K562 (cell line): ENCODE data around the gene PEPD. TPM values are rescaled to one million over a fixed set of nuclear protein-coding genes. Genes with fewer than 3 reads are reported as not detected.

Source experiments
- ATAC-seq: fragments of 200-7000 bp; cut with Tn5 transposase; 3 replicates; pipeline ENCODE4 v1.9.1; 2020; ENCODE audit warnings: moderate library complexity
- BruUV-seq: library from RNA; stranded (reverse); fragments of 400-500 nt; replicated peaks from 2 replicates; lab custom pipeline; 2021; lab: Mats Ljungman, UMichigan
- CTCF ChIA-PET: fragments of 300-600 bp; formaldehyde crosslinking; extraction: SDS; loops from one replicate; lab custom pipeline; 2021; ENCODE audit warnings: low intra/inter-chr PET ratio; lab: Yijun Ruan, JAX
- POLR2A ChIA-PET: fragments of 300-600, 350-650 bp; sonication (Branson Sonifier 250); formaldehyde crosslinking; extraction: SDS; loops from one replicate; lab custom pipeline; 2021; ENCODE audit warnings: antibody characterized with exemption, inconsistent platforms; lab: Yijun Ruan, JAX
- DNase-seq, 4 experiments: peaks; one replicate each; pipeline versions ENCODE4 v3.0.0 to v3.0.0-alpha.2; 2011 to 2018; ENCODE audit warnings: low spot score in 3 of 4, mixed read lengths in 3 of 4; ENCODE audit errors: extremely low read depth in 1 of 4
- FAIRE-seq: peaks from 2 replicates; lab custom pipeline; 2011; peaks lifted over from hg19 to GRCh38; lab: Jason Lieb, UNC
- H2AFZ ChIP-seq: 2 replicates; pipeline ENCODE4 v1.6.0; 2011; ENCODE audit warnings: low read depth, low read length, control low read depth, inconsistent platforms
- H3K27ac ChIP-seq: fragments of 200-600 bp; 3 replicates; pipeline ENCODE4 v1.8.0; 2011; ENCODE audit warnings: low read depth, mild to moderate bottlenecking, control low read depth, inconsistent platforms, low read length, moderate library complexity, mixed read lengths; ENCODE audit errors: extremely low read depth
- H3K27me3 ChIP-seq, 2 experiments: fragments of 300-600 bp in 1 of 2; 2 replicates in 1 of 2; 3 replicates in 1 of 2; pipeline versions ENCODE4 v1.6.0 to v1.8.0; 2011; ENCODE audit warnings: inconsistent platforms in 2 of 2, low read length in 2 of 2, mild to moderate bottlenecking in 1 of 2, mixed read lengths in 1 of 2, moderate library complexity in 1 of 2; ENCODE audit not compliant: control insufficient read depth in 2 of 2, insufficient read depth in 2 of 2
- H3K36me3 ChIP-seq: fragments of 300-600 bp; 3 replicates; pipeline ENCODE4 v1.8.0; 2011; ENCODE audit warnings: mild to moderate bottlenecking, low read length, inconsistent platforms; ENCODE audit not compliant: control insufficient read depth, insufficient read depth
- H3K4me1 ChIP-seq, 2 experiments: fragments of 200-600 bp in 1 of 2; replicated peaks in 1 of 2; 2 replicates in 1 of 2; 3 replicates in 1 of 2; pipeline versions ENCODE4 v1.5.1 to v1.8.0; 2011; ENCODE audit warnings: inconsistent platforms in 2 of 2, low read length in 2 of 2, mild to moderate bottlenecking in 1 of 2, mixed read lengths in 1 of 2, moderate library complexity in 1 of 2; ENCODE audit not compliant: control insufficient read depth in 2 of 2, insufficient read depth in 2 of 2
- H3K4me2 ChIP-seq: 2 replicates; pipeline ENCODE4 v1.6.1; 2011; ENCODE audit warnings: low read length, control low read depth, inconsistent platforms, mixed read lengths; ENCODE audit not compliant: insufficient read depth
- H3K4me3 ChIP-seq: fragments of 200-600 bp; sonication (generic), shearing (Covaris generic); 2 replicates; pipeline ENCODE4 v1.5.1; 2016; ENCODE audit warnings: control low read depth, inconsistent platforms
- H3K79me2 ChIP-seq: fragments of 200-600 bp; 3 replicates; pipeline ENCODE4 v1.8.0; 2011; ENCODE audit warnings: low read length, inconsistent platforms; ENCODE audit not compliant: control insufficient read depth, insufficient read depth
- H3K9ac ChIP-seq, 2 experiments: 2 replicates each; pipeline versions ENCODE4 v1.6.0 to v1.6.1; 2011; ENCODE audit warnings: low read depth in 2 of 2, low read length in 2 of 2, control low read depth in 1 of 2, inconsistent platforms in 1 of 2, mild to moderate bottlenecking in 1 of 2, mixed read lengths in 1 of 2; ENCODE audit not compliant: insufficient read depth in 1 of 2
- H3K9me1 ChIP-seq: one replicate; pipeline ENCODE4 v1.6.0; 2011; ENCODE audit warnings: inconsistent platforms, mild to moderate bottlenecking, low read length, moderate library complexity; ENCODE audit not compliant: control insufficient read depth, insufficient read depth
- H3K9me3 ChIP-seq: replicated peaks from 2 replicates; pipeline ENCODE4 v1.5.1; 2011; ENCODE audit warnings: low read depth, low read length, inconsistent platforms; ENCODE audit not compliant: control insufficient read depth, insufficient read depth
- H4K20me1 ChIP-seq: replicated peaks from 2 replicates; pipeline ENCODE4 v1.6.1; 2011; ENCODE audit warnings: low read length, inconsistent platforms, mixed read lengths; ENCODE audit not compliant: control insufficient read depth, insufficient read depth
- CHD7 ChIP-seq: fragments of 200-600 bp; sonication (generic); IDR thresholded peaks from one replicate; pipeline ENCODE4 v1.6.1; 2012; ENCODE audit warnings: mild to moderate bottlenecking, low read depth, low read length, inconsistent platforms
- TBL1XR1 ChIP-seq, 2 experiments: IDR thresholded peaks; 2 replicates each; pipeline ENCODE4 v1.6.1; 2012; ENCODE audit warnings: improper control_type of control experiment in 2 of 2, low read length in 2 of 2, mild to moderate bottlenecking in 1 of 2
- ZNF75A ChIP-seq: fragments of 450-650 bp; formaldehyde crosslinking; IDR thresholded peaks from 2 replicates; pipeline ENCODE4 v1.4.0; 2020; ENCODE audit warnings: mild to moderate bottlenecking
- WGBS: fragments of 100-300 bp; shearing (Covaris generic); methylation state at CpG from one replicate; pipeline ENCODE4 v1.1.6; 2016; ENCODE audit warnings: low coverage, mixed read lengths; ENCODE audit not compliant: insufficient coverage; ENCODE audit errors: missing lambda C conversion rate; 5-methylcytosine and 5-hydroxymethylcytosine counted together
- in situ Hi-C: fragments of 300-500 bp; cut with MboI; formaldehyde crosslinking; loops from 4 replicates; pipeline ENCODE4 v1.15.0; 2018; ENCODE audit warnings: inconsistent platforms, mixed read lengths
- intact Hi-C: fragments of 100-400 bp; cut with micrococcal nuclease; formaldehyde crosslinking; loops from 2 replicates; pipeline ENCODE4 v1.14.2; 2022
- polyA plus RNA-seq, 8 experiments: library from polyadenylated mRNA; depleted of rRNA in 4 of 8; stranded (reverse) in 5 of 8; unstranded in 3 of 8; fragments of >200 nt; fragmentation: Nextera tagmentation in 2 of 8; fragmentation: Illumina TruSeq in 1 of 8; extraction: Ambion mirVana in 2 of 8; extraction: Trizol in 1 of 8; gene quantifications; 2 replicates each; pipeline versions ENCODE4 v1.2.1 to v1.2.3, GENCODE V29; 2011 to 2014; ENCODE audit warnings: inconsistent platforms in 1 of 8, missing spikeins in 1 of 8
- total RNA-seq, 7 experiments: library from RNA; depleted of rRNA in 6 of 7; stranded (reverse); fragments of >200 nt in 6 of 7; fragmentation: Illumina TruSeq in 2 of 7; extraction: Trizol in 2 of 7; gene quantifications; 2 replicates each; pipeline versions ENCODE4 v1.2.1 to v1.2.3, GENCODE V29; 2011 to 2021; ENCODE audit warnings: low replicate concordance in 1 of 7

PEPD gene
- total and polyA plus RNA-seq, 9 of the 15 experiments (the other 6 are each of a cell fraction or from before 2014, with no cell fraction given): 1.3 to 19.2 (median 16.0) TPM

- ChIA-PET CTCF (no interaction called here), POLR2A (interaction anchor here (0.7 kb wide), 1 partner anchor 10 kb away, joined by 3 read pairs; no protein-coding TSS in a partner anchor)
- no peaks in the 10 kb centered on the region for H3K9me1 ChIP-seq
- ATAC-seq: no peak
- H3K79me2 ChIP-seq: no peaks in the 10 kb centered on the region
- H4K20me1 ChIP-seq: peaks cover 16% of the 10 kb centered on the region
- WGBS: 25% methylated on average over 24 of the region's 30 CpGs
- no peaks in the 10 kb centered on the region for H3K9me3 ChIP-seq
- H2AFZ ChIP-seq: no peak overlapping the region
- FAIRE-seq: no peak
- intact Hi-C loops (no loop called here), in situ Hi-C loops (loop anchor here (10.0 kb wide), 1 partner anchor 257 kb away; no protein-coding TSS in a partner anchor)
- H3K4me2 ChIP-seq: no peak overlapping the region
- no TSS peak for BruUV-seq
- peaks cover 0 to 43% of the 10 kb centered on the region in 2 experiments; a peak in 2 of 5 replicates for H3K4me1 ChIP-seq
- no peak overlapping the region for H3K4me3 ChIP-seq
- TF ChIP-seq TBL1XR1 (IDR thresholded peaks at IDR 0.05; ENCODE audit: low read length in 2 of 2) (no peak), ZNF75A (no peak), CHD7 (no peak)
- H3K9ac ChIP-seq: no peak overlapping the region; a peak in 1 of 4 replicates
- no peak overlapping the region for H3K27ac ChIP-seq
- peaks cover 0 to 28% of the 10 kb centered on the region in 2 experiments; a peak in 2 of 5 replicates for H3K27me3 ChIP-seq
- no peak for DNase-seq
- H3K36me3 ChIP-seq: no peaks in the 10 kb centered on the region
These were observed 119.7 kb downstream of the PEPD start for GRCh38 chr19:33401683-33402420.
